Stimulated activated CD8-positive, alpha-beta memory T cell treated with anti-CD3 and anti-CD28 coated beads, Interleukin-7, amount 100 ng/mL, for 48 hours (primary cell): Measurements from ENCODE around the gene ZFP91.

Source experiments
- DNase-seq, 2 donors: peaks; one replicate each; pipeline ENCODE4 v3.0.0-alpha.2; 2020; ENCODE audit warnings: low read depth in 1 of 2; ENCODE audit errors: extremely low read depth in 1 of 2

Gene ZFP91

DNA sequence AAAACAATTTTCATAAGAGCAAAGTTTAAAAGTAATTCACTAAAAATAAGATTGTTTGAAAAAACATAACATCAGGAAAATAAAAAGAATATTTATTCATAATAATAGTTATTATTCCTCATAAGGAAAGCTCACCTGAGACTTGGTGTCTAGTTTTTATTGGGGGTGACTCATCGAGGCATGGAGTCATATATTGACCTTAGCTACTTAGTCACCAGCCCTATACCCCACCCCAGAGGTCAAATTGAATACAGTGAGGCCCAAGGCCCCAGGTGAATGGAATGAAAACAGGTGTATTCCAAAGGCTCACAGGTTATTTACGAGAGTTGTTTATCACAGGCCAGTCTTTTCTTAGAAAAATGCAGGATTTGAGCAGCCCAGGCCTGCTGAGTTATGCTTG, 80.5 kb downstream of the ZFP91 start:
- no peak for DNase-seq

DNA sequence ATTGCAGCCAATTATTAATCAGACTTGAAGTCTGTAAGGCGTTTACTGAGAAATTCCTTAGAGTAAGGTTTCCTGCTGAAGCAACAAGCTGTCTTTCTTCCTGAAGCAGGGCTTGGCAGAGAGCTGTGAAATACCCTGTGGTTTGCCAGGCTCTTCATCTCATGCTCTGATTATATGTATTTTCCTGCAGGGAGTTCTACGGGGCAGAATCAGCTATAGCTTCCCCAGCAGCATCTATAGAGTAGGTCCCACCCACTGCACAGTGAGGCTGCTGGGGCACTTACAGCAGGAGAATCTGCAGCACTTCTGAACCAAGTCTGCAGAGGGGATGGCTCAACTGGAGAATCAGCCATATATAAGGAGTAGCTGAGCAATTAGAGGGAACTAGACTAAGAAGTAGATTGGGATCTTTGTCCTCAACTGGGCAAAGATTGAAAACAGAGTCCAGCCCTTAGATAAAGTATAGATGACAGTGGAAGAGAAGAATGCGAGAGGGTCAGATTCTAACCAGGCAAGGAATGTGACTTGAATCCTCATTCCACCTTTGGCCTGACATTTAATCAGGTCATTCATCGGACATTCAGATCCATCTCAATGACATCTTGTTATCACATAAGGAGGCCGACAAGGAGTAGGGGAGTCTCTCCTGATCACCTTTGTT, 81.2 kb downstream of the ZFP91 start:
- no peak for DNase-seq
